NCI-H226 (cell line): ENCODE data around the gene PSENEN.

Experiments used
- DNase-seq: peaks from one replicate; pipeline ENCODE4 v3.0.0-alpha.2; 2015

The PSENEN gene, protein sequence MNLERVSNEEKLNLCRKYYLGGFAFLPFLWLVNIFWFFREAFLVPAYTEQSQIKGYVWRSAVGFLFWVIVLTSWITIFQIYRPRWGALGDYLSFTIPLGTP

GRCh38 chr19:35745328-35746086 is at the start of gene PSENEN, which contains the start of gene U2AF1L4:
Gene PSENEN (plus strand): TSS chr19:35745651. CDS start chr19:35745931, 280 bp downstream.
Gene U2AF1L4 (minus strand): TSS chr19:35745418. CDS start chr19:35745391, 27 bp downstream.
- DNase-seq, result peak; percentile 97

GRCh38 chr19:35695895-35696422 is 49.5 kb upstream of the PSENEN start:
- no peak for DNase-seq

- no peak for DNase-seq
Observed at GRCh38 chr19:35696835-35697234, 48.6 kb upstream of the PSENEN start.

DNA sequence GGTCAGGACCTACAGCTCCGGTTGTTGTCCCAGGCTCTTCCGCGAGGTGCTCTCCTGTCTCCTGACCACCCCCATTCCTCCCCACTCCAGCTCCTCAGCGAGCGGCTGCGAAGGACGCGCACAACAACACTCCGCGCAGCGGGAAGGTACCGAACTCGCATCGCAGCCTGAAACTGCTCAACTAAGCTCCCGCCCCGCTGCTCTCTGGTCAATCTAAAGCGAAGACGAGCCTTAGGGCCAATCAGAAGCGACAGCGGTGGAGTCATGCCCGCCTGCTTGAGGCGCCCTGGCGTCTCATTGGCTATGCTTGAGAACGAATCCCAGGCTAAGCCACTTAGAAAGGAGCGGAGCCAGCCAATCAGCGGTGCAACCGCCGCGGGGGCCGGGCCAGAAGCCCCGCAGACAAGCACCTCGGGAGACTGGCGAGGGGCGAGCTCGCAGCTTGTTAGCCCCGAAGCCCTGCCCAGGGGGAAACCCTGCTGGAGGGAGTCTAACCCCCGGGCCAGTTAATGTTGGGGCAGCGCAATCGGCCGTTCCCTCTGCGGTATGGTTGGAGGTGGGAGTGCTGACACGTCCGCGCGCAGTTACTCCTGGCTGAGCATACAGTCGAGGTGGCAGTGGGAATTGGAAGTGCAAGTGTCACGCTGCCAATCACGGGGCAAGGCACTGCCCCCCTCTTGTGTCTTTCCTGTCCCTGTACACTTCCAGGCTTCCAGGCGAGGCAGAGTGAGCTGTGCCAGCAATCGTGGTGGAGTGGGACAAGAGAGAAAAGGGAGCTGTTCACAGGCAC is 43.0 kb upstream of the PSENEN start:
- DNase-seq, result peak; percentile 97

DNA sequence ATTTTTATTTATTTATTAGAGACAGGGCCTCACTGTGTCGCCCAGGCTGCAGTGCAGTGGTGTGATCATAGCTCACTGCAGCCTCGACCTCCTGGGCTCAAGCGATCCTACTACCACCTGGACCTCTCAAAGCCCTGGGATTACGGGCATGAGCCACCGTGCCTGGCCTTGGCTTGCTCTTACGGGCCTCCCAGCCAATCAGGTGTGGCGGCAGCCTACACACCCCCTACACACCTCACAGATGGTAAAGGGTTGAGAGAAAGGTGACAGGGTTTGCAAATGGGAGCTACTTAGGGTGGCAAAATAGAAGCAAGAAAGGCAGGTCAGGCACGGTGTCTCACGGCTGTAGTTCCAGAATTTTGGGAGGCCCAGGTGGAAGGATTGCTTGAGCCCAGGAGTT is 42.1 kb upstream of the PSENEN start:
- no peak for DNase-seq

GRCh38 chr19:35704218-35704617 is 41.2 kb upstream of the PSENEN start, which contains the start of gene ZBTB32:
Gene ZBTB32 (plus strand): TSS chr19:35704558. CDS start chr19:35714627, 10,069 bp downstream.
- DNase-seq, result no peak

DNA sequence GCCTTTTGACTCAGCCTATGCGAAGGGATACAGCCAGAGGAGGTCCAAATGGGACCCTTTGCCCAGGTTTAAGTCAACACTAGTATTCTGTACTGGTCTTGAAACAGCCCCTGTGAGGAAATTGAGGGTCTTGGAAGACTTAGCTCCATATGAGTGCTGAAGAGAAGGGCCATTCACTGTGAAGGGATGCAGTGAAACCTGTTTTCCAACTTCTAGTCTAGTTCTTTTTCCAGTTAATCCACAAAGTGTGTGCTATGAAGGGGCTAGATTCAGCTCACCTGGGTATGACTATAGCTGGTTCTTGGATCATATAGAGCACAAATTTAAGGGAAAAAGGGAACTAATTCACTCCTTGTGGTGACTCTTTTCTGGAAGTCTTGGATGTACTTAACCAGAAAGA is 37.1 kb upstream of the PSENEN start:
- no peak for DNase-seq

DNA sequence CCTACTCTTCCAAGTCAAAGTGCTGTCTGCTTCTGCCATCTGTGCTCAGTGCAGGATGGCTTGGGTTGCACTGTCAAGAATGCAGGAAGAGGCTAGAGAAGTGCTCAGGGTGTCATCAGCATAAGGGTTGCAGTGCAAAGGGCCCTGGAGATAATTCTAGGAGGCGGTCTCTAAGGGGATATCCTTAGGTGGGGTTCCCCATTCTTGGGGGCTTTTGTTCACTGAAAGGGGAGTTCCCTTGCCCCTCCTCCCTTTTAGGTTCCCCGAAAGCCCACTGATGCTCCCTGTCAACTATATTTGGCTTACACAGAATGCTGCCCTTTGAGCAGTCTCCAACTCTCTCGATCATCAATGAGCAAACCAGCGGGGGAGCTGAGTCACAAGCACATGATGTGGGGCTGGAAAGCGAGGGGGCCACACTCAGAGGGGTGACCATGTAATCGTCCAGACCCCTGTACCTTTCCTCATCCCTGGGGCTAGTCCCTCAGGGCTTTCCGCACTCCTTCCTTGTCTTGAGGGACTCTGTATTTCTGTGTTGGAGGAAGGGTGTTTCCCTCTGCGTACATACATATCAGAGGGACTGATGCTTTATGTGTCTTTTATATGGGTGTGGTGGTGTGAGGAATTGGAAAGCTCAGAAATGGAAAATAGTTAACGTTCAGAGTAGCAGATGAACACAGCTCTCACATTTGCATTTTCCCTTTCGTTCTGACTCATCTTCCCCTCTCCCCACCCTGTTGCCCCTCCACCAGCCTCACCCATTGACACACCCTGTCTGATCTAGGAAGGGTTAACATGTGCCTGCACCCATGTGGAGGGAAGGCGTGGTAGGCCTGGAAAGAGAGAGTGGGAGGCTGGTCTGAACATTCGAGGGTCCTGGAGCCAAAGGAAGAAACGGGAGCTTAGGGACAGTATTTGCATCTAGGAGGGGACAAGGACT is 34.4 kb upstream of the PSENEN start:
- no peak for DNase-seq

GRCh38 chr19:35712567-35713505 is 32.6 kb upstream of the PSENEN start:
- DNase-seq, result no peak

GRCh38 chr19:35713506-35713850 is 32.0 kb upstream of the PSENEN start:
- DNase-seq, result no peak

GRCh38 chr19:35713904-35714495 is 31.5 kb upstream of the PSENEN start:
- DNase-seq, result no peak

DNA sequence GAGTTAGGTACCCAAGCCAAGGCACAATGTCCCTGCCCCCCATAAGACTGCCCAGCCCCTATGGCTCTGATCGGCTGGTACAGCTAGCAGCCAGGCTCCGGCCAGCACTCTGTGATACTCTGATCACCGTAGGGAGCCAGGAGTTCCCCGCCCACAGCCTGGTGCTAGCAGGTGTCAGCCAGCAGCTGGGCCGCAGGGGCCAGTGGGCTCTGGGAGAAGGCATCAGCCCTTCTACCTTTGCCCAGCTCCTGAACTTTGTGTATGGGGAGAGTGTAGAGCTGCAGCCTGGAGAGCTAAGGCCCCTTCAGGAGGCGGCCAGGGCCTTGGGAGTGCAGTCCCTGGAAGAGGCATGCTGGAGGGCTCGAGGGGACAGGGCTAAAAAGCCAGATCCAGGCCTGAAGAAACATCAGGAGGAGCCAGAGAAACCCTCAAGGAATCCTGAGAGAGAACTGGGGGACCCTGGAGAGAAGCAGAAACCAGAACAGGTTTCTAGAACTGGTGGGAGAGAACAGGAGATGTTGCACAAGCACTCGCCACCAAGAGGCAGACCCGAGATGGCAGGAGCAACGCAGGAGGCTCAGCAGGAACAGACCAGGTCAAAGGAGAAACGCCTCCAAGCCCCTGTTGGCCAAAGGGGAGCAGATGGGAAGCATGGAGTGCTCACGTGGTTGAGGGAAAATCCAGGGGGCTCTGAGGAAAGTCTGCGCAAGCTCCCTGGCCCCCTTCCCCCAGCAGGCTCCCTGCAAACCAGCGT is 30.7 kb upstream of the PSENEN start:
- DNase-seq, result no peak

DNA sequence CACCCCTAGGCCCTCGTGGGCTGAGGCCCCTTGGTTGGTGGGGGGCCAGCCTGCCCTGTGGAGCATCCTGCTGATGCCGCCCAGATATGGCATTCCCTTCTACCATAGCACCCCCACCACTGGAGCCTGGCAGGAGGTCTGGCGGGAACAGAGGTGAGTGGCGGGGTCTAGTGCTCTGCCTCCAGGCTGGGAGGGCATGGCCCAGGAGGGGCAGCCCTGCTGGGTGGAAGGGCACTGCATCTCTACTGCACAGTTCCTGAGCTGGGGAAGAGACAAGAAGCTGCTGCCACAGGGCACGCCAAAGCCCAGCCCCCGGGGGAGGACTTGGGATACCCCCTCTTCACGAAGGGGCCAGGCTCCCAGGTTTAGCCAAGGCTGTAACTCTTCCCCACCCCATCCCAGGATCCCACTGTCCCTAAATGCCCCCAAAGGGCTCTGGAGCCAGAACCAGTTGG is 30.1 kb upstream of the PSENEN start:
- no peak for DNase-seq

GRCh38 chr19:35715981-35716800 is 29.3 kb upstream of the PSENEN start:
- peak; percentile 36 for DNase-seq

DNA sequence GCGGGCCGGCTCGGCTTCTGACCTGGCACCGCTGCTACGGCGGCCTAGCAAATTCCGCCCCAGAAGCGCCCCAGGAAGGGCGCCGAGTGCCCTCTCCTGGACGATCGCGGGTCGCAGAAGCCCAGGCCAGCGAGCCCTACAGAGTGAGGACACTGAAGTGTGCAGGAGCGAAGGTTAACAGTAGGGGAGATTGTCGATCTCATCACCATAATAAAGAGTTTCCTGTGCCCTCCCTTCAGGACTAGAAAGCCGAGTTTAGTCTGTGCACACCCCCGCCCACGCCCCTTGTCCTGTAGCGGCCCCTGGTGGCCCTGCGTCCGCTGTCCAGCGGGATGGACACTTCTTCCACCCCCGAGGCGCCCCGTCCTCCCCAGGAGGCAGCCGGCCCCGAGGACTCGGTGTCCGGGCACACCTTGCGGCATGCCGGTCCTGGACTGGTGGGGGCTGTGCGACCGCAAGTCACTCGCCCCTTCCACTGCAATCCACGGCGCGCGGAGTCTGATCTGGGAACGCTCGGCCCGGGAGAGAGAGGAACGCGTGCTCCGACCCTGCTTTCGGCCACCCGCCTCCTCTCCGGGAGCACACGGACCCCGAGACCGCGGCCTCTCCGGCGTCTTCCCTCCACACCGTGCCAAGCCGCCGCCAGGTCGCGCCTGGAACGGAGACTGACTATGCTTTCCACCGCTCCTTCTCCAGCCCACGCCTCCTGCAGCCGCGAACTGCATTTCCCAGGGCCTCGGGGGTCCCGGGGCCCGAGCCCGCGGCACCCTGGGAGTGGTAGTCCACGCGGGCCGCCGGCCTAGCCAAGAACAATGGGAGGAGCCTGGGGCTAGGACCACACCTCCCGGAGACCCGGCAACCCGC is 28.4 kb upstream of the PSENEN start:
- peak; percentile 79 for DNase-seq

- DNase-seq, result peak; percentile 93
Observed at GRCh38 chr19:35717665-35718344, 27.6 kb upstream of the PSENEN start, which contains the start of gene KMT2B. Gene KMT2B (plus strand): TSS chr19:35718003. CDS start chr19:35718019, 16 bp downstream.

DNA sequence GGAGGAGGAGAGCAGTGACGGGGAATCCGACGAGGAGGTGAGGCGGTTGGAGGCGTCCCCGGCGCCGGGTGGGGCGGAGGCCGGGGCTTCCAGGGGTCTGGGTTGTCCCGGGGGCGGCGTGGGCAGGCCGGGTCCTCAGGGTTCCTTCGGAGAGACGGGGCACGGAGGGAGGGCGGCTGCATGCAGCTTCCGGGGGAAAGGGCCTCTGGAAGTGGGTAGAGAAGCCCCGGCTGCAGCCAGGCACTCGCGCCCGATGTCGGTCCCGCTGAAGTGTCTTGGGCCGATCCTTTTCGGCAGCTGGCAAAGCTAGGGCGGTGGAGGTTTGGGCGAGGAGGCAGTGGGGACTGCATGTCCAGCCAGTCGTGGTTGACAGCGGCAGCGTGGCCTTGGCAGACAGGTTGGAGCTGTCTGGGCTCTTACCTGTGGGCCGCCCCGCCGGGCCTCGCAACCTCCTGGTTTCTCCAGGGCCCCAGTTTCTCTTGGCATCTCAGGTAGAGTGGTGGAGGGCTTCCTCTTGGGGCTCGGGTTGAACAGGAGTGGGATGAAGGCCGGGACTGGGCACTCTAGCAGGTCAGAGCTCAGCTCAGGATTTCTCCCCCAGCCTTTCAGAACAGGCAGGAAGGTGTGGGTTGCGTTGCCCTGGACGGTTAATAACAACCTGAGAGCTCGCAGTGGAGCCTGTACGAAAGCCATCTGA is 27.0 kb upstream of the PSENEN start:
- DNase-seq, result no peak
